Neural cell (in vitro differentiated cells): Measurements from ENCODE around the gene RPL26.

Source experiments
- EP300 ChIP-seq: fragments of 450-650 bp; conservative IDR thresholded peaks from 2 replicates; pipeline ENCODE4 v1.6.1; 2014; ENCODE audit warnings: antibody characterized with exemption, mild to moderate bottlenecking, moderate library complexity; ENCODE audit not compliant: poor library complexity, severe bottlenecking
- EZH2 ChIP-seq: fragments of 200-600, 300-800 bp; shearing (Covaris generic), sonication (generic); IDR thresholded peaks from 2 replicates; pipeline ENCODE4 v1.6.1; 2014; ENCODE audit warnings: antibody characterized with exemption, low read length, borderline replicate concordance, mild to moderate bottlenecking; ENCODE audit not compliant: insufficient read depth, poor library complexity, severe bottlenecking
- POLR2AphosphoS5 ChIP-seq: IDR thresholded peaks from 2 replicates; pipeline ENCODE4 v1.6.1; 2012
- RAD21 ChIP-seq: fragments of 450-650 bp; conservative IDR thresholded peaks from 2 replicates; pipeline ENCODE4 v1.6.1; 2014; ENCODE audit warnings: antibody characterized with exemption, mild to moderate bottlenecking, moderate library complexity
- SMC3 ChIP-seq: fragments of 450-650 bp; conservative IDR thresholded peaks from 2 replicates; pipeline ENCODE4 v1.6.1; 2014; ENCODE audit warnings: antibody characterized with exemption, mild to moderate bottlenecking, moderate library complexity; ENCODE audit not compliant: poor library complexity
- TAF1 ChIP-seq: IDR thresholded peaks from 2 replicates; pipeline ENCODE4 v1.6.1; 2012; ENCODE audit warnings: low read depth
- TF ChIP-seq, protein P1 (sequence below): fragments of 450-650 bp; IDR thresholded peaks from 2 replicates; pipeline ENCODE4 v1.5.1; 2014; ENCODE audit warnings: antibody characterized with exemption, mild to moderate bottlenecking, moderate library complexity; ENCODE audit not compliant: poor library complexity, severe bottlenecking

- no peak for TF ChIP-seq POLR2AphosphoS5
- TF ChIP-seq, protein P1, sequence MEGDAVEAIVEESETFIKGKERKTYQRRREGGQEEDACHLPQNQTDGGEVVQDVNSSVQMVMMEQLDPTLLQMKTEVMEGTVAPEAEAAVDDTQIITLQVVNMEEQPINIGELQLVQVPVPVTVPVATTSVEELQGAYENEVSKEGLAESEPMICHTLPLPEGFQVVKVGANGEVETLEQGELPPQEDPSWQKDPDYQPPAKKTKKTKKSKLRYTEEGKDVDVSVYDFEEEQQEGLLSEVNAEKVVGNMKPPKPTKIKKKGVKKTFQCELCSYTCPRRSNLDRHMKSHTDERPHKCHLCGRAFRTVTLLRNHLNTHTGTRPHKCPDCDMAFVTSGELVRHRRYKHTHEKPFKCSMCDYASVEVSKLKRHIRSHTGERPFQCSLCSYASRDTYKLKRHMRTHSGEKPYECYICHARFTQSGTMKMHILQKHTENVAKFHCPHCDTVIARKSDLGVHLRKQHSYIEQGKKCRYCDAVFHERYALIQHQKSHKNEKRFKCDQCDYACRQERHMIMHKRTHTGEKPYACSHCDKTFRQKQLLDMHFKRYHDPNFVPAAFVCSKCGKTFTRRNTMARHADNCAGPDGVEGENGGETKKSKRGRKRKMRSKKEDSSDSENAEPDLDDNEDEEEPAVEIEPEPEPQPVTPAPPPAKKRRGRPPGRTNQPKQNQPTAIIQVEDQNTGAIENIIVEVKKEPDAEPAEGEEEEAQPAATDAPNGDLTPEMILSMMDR = no peak
- no peak for TF ChIP-seq EZH2
- TF ChIP-seq EP300 = no peak
- TF ChIP-seq RAD21 = no peak
- TF ChIP-seq TAF1 = no peak
- TF ChIP-seq SMC3 = no peak
These were observed 8.7 kb upstream of the RPL26 start for GRCh38 chr17:8391711-8392110.
